ENCODE results near the gene RNFT2.

GRCh38 chr12:116697716-116698115 lies 40.4 kb upstream of the RNFT2 start:
- no peak for TF ChIP-seq CBX3 (IDR thresholded peaks at IDR 0.05; ENCODE audit: low read depth)
- no peak for TF ChIP-seq REST (IDR thresholded peaks at IDR 0.05; ENCODE audit: low read depth)
- TF ChIP-seq MAX (IDR thresholded peaks at IDR 0.05), result no peak
- TF ChIP-seq POLR2A (IDR thresholded peaks at IDR 0.05; ENCODE audit: borderline replicate concordance, extremely low read depth, insufficient read depth, insufficient read length), result no peak
- no peak for TF ChIP-seq CTCF (IDR thresholded peaks at IDR 0.05 in 2 of 3, conservative IDR thresholded peaks at IDR 0.05 in 1 of 3; ENCODE audit: borderline replicate concordance in 1 of 3, insufficient read depth in 1 of 3, low read depth in 2 of 3, low read length in 2 of 3)
- no peak for TF ChIP-seq ELF1 (IDR thresholded peaks at IDR 0.05; ENCODE audit: borderline replicate concordance, low read depth)
- no peak for TF ChIP-seq POLR2AphosphoS5 (IDR thresholded peaks at IDR 0.05; ENCODE audit: low read depth, low read length)
- TF ChIP-seq SIN3A (IDR thresholded peaks at IDR 0.05; ENCODE audit: low read depth), result no peak

Data from HCT116 (cell line).